WERI-Rb-1 (cell line): ENCODE results near the gene PCGF5.

Source experiments
- DNase-seq: peaks from one replicate; pipeline ENCODE4 v3.0.0-alpha.2; 2020
- H3K27ac ChIP-seq: fragments of 250-450 bp; sonication (Bioruptor Pico); 2 replicates; pipeline ENCODE4 v1.5.1; 2020; ENCODE audit warnings: mild to moderate bottlenecking, moderate library complexity
- H3K27me3 ChIP-seq: fragments of 250-450 bp; sonication (Bioruptor Pico); 2 replicates; pipeline ENCODE4 v1.5.1; 2021; ENCODE audit warnings: mild to moderate bottlenecking, low read depth, moderate library complexity; ENCODE audit not compliant: insufficient read depth, severe bottlenecking
- H3K36me3 ChIP-seq: fragments of 250-450 bp; sonication (Bioruptor Pico); 2 replicates; pipeline ENCODE4 v1.5.1; 2020; ENCODE audit warnings: mild to moderate bottlenecking, moderate library complexity
- H3K4me3 ChIP-seq: 2 replicates; pipeline ENCODE4 v1.5.1; 2011; ENCODE audit warnings: low read depth, mild to moderate bottlenecking, control low read depth, low read length
- H3K9me3 ChIP-seq: fragments of 250-450 bp; sonication (Bioruptor Pico); 2 replicates; pipeline ENCODE4 v1.5.1; 2021; ENCODE audit warnings: mild to moderate bottlenecking, moderate library complexity; ENCODE audit not compliant: severe bottlenecking
- TF ChIP-seq, protein P1 (sequence below): IDR thresholded peaks from 2 replicates; pipeline ENCODE4 v1.5.1; 2011; ENCODE audit warnings: low read depth, mild to moderate bottlenecking, control low read depth, inconsistent platforms, low read length

The PCGF5 gene

GRCh38 chr10:91290607-91291006, 70.1 kb downstream of the PCGF5 start:
- Histone ChIP-seq H3K27me3 (no peaks in the 10 kb centered on the region), H3K9me3 (no peaks in the 10 kb centered on the region), H3K36me3 (no peaks in the 10 kb centered on the region), H3K4me3 (no peak overlapping the region), H3K27ac (no peak overlapping the region)
- TF ChIP-seq, protein P1, sequence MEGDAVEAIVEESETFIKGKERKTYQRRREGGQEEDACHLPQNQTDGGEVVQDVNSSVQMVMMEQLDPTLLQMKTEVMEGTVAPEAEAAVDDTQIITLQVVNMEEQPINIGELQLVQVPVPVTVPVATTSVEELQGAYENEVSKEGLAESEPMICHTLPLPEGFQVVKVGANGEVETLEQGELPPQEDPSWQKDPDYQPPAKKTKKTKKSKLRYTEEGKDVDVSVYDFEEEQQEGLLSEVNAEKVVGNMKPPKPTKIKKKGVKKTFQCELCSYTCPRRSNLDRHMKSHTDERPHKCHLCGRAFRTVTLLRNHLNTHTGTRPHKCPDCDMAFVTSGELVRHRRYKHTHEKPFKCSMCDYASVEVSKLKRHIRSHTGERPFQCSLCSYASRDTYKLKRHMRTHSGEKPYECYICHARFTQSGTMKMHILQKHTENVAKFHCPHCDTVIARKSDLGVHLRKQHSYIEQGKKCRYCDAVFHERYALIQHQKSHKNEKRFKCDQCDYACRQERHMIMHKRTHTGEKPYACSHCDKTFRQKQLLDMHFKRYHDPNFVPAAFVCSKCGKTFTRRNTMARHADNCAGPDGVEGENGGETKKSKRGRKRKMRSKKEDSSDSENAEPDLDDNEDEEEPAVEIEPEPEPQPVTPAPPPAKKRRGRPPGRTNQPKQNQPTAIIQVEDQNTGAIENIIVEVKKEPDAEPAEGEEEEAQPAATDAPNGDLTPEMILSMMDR: no peak
- DNase-seq: no peak

GRCh38 chr10:91294134-91294906, 73.9 kb downstream of the PCGF5 start:
- Histone ChIP-seq H3K4me3 (no peak overlapping the region), H3K9me3 (no peaks in the 10 kb centered on the region), H3K36me3 (no peaks in the 10 kb centered on the region), H3K27me3 (no peaks in the 10 kb centered on the region), H3K27ac (no peak overlapping the region)
- TF ChIP-seq, protein P1: no peak
- DNase-seq: no peak

DNA sequence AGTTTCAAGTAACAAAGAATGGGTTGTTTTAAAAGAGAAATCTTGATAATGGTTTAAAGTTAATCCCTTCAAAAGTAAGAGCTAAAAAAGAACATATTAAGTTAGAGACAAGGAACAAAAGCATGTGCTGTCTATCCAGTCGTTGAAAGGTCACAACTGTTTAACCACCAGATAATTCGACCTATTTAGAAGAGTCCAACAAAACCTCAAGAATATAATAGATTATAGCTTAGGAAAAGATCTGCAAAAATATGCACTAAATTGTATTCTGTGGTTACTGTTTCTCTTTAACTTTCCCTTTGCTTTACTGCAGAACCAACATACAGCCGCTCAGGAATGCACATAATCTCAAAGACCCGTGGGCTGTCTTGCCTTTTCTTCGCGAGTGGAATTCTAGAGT, 74.9 kb downstream of the PCGF5 start:
- Histone ChIP-seq H3K36me3 (no peaks in the 10 kb centered on the region), H3K9me3 (no peaks in the 10 kb centered on the region), H3K27me3 (no peaks in the 10 kb centered on the region), H3K4me3 (no peak overlapping the region), H3K27ac (no peak overlapping the region)
- DNase-seq: no peak
- TF ChIP-seq, protein P1: no peak

DNA sequence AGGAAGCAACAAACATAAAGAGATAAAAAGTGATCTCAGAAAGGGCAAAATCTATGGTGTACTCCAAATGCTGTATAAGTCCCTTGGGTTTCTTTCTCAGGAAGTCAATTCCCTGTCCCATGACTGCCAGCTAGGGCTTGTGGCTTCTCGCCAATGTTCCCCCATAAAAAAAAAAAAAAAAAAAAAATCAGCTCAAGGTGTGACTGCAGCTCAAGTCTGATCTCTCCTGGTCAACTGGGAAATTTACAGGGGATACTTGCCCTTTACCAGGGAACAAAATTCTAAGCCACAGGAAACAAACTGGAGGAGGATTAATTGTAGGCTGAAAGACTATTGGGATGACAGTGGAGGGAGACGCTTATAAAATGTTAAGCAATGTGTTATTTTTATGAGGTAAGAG, 76.0 kb downstream of the PCGF5 start:
- TF ChIP-seq, protein P1: peak; percentile 46; the same call in 1 of the 2 replicates
- H3K27ac ChIP-seq: no peak overlapping the region
- no peak for DNase-seq
- no peaks in the 10 kb centered on the region for H3K9me3 ChIP-seq
- H3K27me3 ChIP-seq: no peaks in the 10 kb centered on the region
- H3K36me3 ChIP-seq: no peaks in the 10 kb centered on the region
- no peak overlapping the region for H3K4me3 ChIP-seq

DNA sequence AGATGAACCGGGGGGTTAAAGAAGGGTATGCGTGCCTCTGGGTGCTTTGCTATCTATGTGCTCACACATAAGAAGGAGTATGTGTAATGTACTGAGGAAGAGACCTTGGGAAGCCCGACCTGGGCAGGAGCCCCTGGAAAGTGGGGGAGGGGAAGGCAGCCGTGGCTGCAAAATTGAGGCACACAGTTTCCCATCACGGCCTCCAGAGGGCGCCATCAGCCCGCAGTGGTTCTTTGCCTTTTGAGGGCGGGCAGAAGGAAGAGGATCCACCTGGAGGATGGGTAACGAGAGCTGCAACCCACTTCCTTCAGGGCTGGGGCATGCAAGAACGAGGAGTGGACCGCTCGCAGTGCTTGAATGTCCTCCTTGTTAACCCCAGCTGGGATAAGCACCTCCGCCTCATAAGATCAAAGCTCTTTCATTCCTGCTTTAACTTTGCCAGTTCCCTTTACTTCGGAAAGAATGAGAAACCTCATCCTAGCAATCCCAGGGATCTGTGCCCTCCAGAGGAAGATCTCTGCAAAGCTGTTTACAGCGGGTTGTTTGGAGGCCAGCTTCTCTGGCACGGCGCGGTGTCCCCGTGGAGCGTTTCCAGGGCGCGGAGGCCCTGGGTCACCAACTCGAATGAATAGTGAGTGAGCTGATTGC, 77.9 kb downstream of the PCGF5 start:
- Histone ChIP-seq H3K9me3 (no peaks in the 10 kb centered on the region), H3K36me3 (no peaks in the 10 kb centered on the region), H3K27me3 (no peaks in the 10 kb centered on the region), H3K4me3 (peak overlapping the region; percentile 28), H3K27ac (no peak overlapping the region)
- TF ChIP-seq, protein P1: peak; percentile 96
- peak; percentile 83 for DNase-seq
